Glutamatergic neuron (in vitro differentiated cells): Measurements from ENCODE around the gene GPR132. TPM values are rescaled to one million over a fixed set of nuclear protein-coding genes. Genes with fewer than 3 reads are reported as not detected.

ENCODE experiments used
- DNase-seq: peaks from one replicate; pipeline ENCODE4 v3.0.0; 2022
- H3K27ac Mint-ChIP-seq: one replicate; pipeline ENCODE4 v1.8.0; 2020; ENCODE audit warnings: mild to moderate bottlenecking, mixed read lengths, inconsistent platforms; ENCODE audit not compliant: unreplicated experiment
- H3K27me3 Mint-ChIP-seq: one replicate; pipeline ENCODE4 v1.8.0; 2020; ENCODE audit warnings: mild to moderate bottlenecking, moderate library complexity, mixed read lengths, inconsistent platforms; ENCODE audit not compliant: unreplicated experiment
- H3K36me3 Mint-ChIP-seq: one replicate; pipeline ENCODE4 v1.8.0; 2020; ENCODE audit warnings: mild to moderate bottlenecking, mixed read lengths, inconsistent platforms; ENCODE audit not compliant: unreplicated experiment
- H3K4me1 Mint-ChIP-seq: one replicate; pipeline ENCODE4 v1.8.0; 2020; ENCODE audit warnings: mild to moderate bottlenecking, low read depth, mixed read lengths, inconsistent platforms; ENCODE audit not compliant: unreplicated experiment
- H3K4me3 Mint-ChIP-seq: one replicate; pipeline ENCODE4 v1.8.0; 2020; ENCODE audit warnings: mild to moderate bottlenecking, mixed read lengths, inconsistent platforms; ENCODE audit not compliant: unreplicated experiment
- H3K9me3 Mint-ChIP-seq: one replicate; pipeline ENCODE4 v1.8.0; 2020; ENCODE audit warnings: mild to moderate bottlenecking, moderate library complexity, mixed read lengths, inconsistent platforms; ENCODE audit not compliant: unreplicated experiment
- total RNA-seq: library from RNA; stranded (reverse); fragmentation: NEBNext Ultra II Directional; extraction: Animal tissue kit (Norgen Biotek cat#: 25700); gene quantifications from one replicate; pipeline ENCODE4 v1.2.1, GENCODE V29; 2021; ENCODE audit not compliant: unreplicated experiment
- TF ChIP-seq, protein P1 (sequence below): fragments of 200-600 bp; sonication (generic); IDR thresholded peaks from one replicate; pipeline ENCODE4 v1.5.0; 2021; ENCODE audit not compliant: partially characterized antibody, unreplicated experiment

GPR132 gene
- total RNA-seq, 1 donor from 2014 or later = not detected

DNA sequence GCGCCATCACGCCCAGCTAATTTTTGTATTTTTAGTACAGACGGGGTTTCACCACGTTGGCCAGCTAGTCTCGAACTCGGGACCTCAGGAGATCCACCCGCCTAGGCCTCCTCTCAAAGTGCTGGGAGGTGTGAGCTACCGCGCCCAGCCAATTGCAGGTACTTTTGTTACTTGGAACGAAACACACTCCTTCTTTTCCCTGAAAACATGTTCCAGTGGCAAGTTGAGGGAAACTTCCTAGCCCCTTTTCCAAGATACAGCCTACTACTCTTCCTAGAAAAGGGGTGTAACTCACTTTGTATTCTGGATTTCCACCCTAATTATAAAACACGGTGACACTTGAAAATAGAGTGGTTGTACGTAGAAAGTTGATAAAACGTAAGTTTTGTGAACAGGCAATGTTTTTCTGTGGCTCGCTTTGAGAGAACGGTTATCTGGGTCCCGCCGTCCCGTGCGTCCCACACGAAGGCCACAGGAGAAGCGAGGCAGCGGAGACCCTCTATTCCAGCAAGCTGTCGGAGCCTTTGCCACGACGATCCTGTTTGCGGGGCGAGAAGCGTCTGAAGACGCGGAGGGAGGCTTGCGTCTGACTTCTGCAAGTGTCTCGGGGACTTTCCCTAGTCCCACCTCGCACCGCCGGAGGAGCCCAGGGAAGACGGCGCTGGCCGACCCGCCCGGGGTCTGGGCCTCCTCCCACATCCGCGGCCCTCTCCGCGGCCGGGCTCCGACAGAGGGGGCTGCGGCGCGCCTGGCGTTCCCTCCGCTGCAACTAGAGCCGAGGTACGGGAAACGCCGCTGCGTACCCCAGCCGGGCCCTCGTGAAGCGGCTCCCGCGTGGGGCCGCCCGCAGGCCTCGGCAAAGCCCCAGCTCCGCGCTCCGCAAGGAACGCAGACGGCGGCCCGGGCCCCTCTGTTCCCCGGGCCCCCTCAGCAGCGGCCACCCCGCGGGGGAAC, 45.1 kb downstream of the GPR132 start:
- peak; percentile 72 for DNase-seq
- peak overlapping the region; percentile 77 for H3K27ac Mint-ChIP-seq
- H3K4me1 Mint-ChIP-seq = peaks cover 31% of the 10 kb centered on the region
- peaks cover 7% of the 10 kb centered on the region for H3K9me3 Mint-ChIP-seq
- H3K36me3 Mint-ChIP-seq = no peaks in the 10 kb centered on the region
- TF ChIP-seq, protein P1, sequence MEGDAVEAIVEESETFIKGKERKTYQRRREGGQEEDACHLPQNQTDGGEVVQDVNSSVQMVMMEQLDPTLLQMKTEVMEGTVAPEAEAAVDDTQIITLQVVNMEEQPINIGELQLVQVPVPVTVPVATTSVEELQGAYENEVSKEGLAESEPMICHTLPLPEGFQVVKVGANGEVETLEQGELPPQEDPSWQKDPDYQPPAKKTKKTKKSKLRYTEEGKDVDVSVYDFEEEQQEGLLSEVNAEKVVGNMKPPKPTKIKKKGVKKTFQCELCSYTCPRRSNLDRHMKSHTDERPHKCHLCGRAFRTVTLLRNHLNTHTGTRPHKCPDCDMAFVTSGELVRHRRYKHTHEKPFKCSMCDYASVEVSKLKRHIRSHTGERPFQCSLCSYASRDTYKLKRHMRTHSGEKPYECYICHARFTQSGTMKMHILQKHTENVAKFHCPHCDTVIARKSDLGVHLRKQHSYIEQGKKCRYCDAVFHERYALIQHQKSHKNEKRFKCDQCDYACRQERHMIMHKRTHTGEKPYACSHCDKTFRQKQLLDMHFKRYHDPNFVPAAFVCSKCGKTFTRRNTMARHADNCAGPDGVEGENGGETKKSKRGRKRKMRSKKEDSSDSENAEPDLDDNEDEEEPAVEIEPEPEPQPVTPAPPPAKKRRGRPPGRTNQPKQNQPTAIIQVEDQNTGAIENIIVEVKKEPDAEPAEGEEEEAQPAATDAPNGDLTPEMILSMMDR = no peak
- peak overlapping the region; percentile 92 for H3K4me3 Mint-ChIP-seq
- peaks cover 14% of the 10 kb centered on the region for H3K27me3 Mint-ChIP-seq

DNA sequence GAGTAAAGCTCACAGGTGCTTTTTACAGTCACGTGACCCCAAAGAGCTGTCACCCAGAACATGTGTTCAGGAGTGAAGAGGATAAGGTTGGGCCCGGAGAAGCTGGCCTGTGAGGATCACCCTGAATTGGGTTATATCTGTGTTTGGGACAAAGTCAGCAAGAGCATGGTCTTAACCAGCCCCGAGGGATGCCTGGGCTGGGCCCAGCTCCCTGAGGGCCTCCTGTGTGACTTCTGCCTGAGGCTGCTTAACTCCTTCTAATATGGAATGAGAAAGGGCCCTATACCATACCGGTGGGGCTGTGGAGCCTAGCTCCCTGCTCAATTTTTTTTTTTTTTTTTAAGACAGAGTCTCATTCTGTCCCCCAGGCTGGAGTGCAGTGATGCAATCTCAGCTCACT, 46.8 kb downstream of the GPR132 start:
- peaks cover 12% of the 10 kb centered on the region for H3K9me3 Mint-ChIP-seq
- peak overlapping the region; percentile 38 for H3K27ac Mint-ChIP-seq

DNA sequence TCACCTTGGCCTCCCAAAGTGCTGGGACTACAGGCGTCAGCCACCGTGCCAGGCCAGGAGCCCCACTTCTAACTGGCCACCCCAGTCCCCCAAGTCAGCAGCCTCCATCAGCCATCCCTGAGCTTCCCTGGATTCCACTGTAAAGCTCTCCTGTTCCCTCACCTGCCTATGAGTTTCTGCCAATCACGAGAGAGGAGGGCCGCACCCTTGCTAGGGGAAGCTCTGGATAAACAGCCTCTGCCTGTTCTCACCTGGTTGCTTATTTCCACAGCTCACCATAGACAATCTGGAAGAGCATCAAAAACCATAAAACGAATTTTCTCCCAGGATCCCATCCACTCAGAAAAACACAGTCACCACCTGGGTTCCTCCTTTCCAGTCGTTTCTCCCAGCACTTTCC, 49.3 kb downstream of the GPR132 start:
- H3K4me3 Mint-ChIP-seq = peak overlapping the region; percentile 52
- TF ChIP-seq, protein P1 = no peak
- peaks cover 12% of the 10 kb centered on the region for H3K27me3 Mint-ChIP-seq
- peak overlapping the region; percentile 69 for H3K27ac Mint-ChIP-seq
- H3K36me3 Mint-ChIP-seq = no peaks in the 10 kb centered on the region
- peaks cover 17% of the 10 kb centered on the region for H3K9me3 Mint-ChIP-seq
- H3K4me1 Mint-ChIP-seq = peaks cover 63% of the 10 kb centered on the region
- no peak for DNase-seq

More for the DNA sequence above, 46.8 kb downstream of the GPR132 start:
- peak overlapping the region; percentile 92 for H3K4me3 Mint-ChIP-seq
- TF ChIP-seq, protein P1 = no peak
- H3K36me3 Mint-ChIP-seq = no peaks in the 10 kb centered on the region
- no peak for DNase-seq
- H3K4me1 Mint-ChIP-seq = peaks cover 48% of the 10 kb centered on the region
- peaks cover 15% of the 10 kb centered on the region for H3K27me3 Mint-ChIP-seq

DNA sequence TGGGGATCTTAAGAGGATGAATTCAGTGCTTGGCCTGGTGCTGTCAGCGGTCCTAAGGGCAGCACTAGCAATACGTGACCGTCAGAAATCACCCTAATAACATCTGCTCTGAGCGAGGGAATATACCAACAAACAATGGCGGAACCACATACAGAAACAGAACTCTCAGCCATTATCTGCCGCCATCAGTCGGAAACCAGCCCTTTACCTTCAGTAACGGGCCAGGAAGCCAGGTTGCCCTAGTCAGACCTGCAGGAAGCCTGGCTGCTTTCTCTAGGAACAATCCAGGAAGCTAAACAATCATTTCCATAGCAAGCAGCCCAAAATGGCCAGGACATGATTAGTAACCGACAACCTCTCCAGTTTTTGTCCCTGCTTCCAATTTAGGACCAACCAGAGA, 50.0 kb downstream of the GPR132 start:
- Mint-ChIP-seq H3K36me3 (no peaks in the 10 kb centered on the region), H3K27me3 (peaks cover 12% of the 10 kb centered on the region), H3K4me1 (peaks cover 64% of the 10 kb centered on the region), H3K27ac (peak overlapping the region; percentile 86), H3K4me3 (peak overlapping the region; percentile 51), H3K9me3 (peaks cover 17% of the 10 kb centered on the region)
- TF ChIP-seq, protein P1 = no peak
- no peak for DNase-seq

DNA sequence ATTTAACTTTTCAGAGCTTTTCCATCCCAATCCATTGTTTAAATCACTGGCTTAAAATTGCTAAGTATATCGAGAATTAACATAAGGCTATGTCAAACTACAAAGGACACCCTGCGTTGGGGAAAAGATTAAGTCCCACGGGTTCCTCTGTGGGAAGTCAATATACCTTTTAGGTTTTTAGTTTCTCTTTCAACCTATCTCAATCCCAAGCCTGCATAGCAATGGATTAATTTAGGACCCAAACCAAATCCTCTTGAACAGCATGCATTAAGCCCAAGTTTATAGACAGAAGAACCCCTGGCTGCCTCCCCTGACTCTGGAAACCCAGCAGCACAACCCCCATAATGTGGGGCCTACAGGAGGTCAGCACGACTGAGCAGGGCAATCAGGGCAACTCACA, 50.6 kb downstream of the GPR132 start:
- H3K4me3 Mint-ChIP-seq = peak overlapping the region; percentile 51
- H3K36me3 Mint-ChIP-seq = no peaks in the 10 kb centered on the region
- H3K9me3 Mint-ChIP-seq = peaks cover 14% of the 10 kb centered on the region
- no peak for DNase-seq
- H3K27me3 Mint-ChIP-seq = peaks cover 10% of the 10 kb centered on the region
- H3K4me1 Mint-ChIP-seq = peaks cover 68% of the 10 kb centered on the region
- TF ChIP-seq, protein P1 = no peak
- peak overlapping the region; percentile 86 for H3K27ac Mint-ChIP-seq
